HG02798 (cell line): ENCODE data around the gene CSN3.
"Not testable (repeated sequence)": the region's sequence is repeated elsewhere in the genome, so short reads cannot be mapped to it uniquely, and the experiment has no call there.

Experiments used
- ATAC-seq: cut with Tn5 transposase; IDR thresholded peaks from one replicate; pipeline ENCODE4 v1.9.1; 2021; ENCODE audit warnings: mild to moderate bottlenecking; ENCODE audit not compliant: unreplicated experiment, poor library complexity

CSN3 gene

DNA sequence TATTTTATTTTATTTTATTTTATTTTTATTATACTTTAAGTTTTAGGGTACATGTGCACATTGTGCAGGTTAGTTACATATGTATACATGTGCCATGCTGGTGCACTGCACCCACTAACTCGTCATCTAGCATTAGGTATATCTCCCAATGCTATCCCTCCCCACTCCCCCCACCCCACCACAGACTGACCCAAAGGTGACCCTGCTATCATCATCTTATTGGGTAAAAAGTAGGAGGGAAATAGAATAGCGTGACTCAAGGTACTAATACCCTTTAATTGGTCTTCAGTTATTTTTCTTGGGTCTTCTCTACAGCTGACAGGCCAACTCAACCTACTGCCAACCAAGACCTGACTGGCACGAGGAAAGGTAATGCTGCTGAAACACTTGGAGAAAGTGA is at the start of gene CSN3:
Gene CSN3 (plus strand): TSS at position 301 of the 400 bp plus-strand sequence. CDS start 2,223 bp downstream, outside the sequence.
- not testable (repeated sequence) for ATAC-seq

GRCh38 chr4:70192895-70193294 is 49.5 kb upstream of the CSN3 start:
- no peak for ATAC-seq

GRCh38 chr4:70195425-70195824 is 47.0 kb upstream of the CSN3 start, which contains the start of gene ODAM:
TSS of gene ODAM (plus strand) at chr4:70195725. CDS start at chr4:70196544, 819 bp downstream.
- no peak for ATAC-seq

DNA sequence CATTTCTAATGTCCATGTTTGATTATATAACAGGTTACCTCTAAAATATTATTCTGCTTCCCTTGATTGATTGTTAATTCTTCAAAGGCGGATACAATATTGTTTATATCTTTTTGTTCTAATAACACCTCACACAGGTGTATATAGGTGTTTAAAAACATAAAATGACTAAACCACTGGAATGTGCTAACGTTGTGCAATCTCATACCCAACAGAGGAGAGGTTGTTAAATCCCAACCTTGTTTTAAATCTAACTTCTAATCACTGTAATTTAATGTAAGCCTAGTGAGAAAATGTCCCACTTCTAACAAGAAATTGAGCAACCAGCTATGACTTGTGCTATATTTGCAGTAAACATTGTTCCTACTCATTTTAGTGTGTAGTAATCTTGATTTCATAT is 45.5 kb upstream of the CSN3 start:
- no peak for ATAC-seq

DNA sequence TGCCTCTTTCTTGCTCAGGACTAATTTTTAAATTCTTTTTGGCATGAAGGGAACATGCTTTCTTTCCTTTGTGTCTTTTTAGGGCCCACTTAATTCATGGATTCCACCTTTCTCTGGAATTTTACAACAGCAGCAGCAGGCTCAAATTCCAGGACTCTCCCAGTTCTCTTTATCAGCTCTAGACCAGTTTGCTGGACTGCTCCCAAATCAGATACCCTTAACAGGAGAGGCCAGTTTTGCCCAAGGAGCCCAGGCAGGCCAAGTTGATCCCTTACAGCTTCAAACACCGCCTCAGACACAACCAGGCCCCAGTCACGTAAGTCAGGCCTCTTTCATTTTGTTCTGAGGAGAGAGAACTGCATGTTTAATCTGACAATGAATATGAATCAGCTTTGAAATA is 44.6 kb upstream of the CSN3 start:
- ATAC-seq: no peak

- no peak for ATAC-seq
Observed at GRCh38 chr4:70203601-70204000, 38.8 kb upstream of the CSN3 start.

DNA sequence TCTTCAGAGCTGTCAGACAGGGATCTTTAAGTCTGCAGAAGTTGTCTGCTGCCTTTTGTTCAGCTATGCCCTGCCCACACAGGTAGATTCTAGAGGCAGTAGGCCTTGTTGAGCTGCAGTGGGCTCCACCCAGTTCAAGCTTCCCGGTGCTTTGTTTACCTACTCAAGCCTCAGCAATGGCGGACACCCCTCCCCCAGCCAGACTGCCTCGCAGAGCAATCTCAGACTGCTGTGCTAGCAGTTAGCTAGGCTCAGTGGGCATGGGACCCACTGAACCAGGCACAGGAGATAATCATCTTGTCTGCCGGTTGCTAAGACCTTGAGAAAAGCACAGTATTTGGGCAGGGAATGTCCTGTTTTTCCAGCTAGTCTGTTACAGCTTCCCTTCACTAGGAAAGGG is 29.6 kb upstream of the CSN3 start:
- ATAC-seq: not testable (repeated sequence)

- ATAC-seq: not testable (repeated sequence)
Observed at GRCh38 chr4:70216109-70216508, 26.3 kb upstream of the CSN3 start.

DNA sequence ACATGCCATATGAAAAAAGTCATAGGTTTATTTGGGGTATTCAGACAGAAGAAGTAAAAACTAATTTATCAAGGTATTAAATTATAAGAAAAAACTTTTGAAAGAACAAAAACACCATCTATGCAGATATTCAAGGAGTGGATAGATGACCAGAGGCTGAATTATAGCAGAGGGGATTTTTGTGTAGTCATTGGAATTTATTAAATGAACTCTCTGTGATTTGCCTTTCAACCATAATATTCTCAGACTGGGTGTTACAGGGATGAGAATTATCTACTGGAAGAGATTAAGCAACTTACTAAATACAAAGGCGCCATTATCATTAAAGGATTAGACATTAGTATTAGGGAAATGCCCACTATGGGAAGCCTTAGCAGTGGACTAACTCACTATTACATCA is 25.8 kb upstream of the CSN3 start:
- not testable (repeated sequence) for ATAC-seq

GRCh38 chr4:70221389-70221788 is 21.0 kb upstream of the CSN3 start:
- not testable (repeated sequence) for ATAC-seq

- not testable (repeated sequence) for ATAC-seq
Observed at GRCh38 chr4:70221818-70222217, 20.6 kb upstream of the CSN3 start.

DNA sequence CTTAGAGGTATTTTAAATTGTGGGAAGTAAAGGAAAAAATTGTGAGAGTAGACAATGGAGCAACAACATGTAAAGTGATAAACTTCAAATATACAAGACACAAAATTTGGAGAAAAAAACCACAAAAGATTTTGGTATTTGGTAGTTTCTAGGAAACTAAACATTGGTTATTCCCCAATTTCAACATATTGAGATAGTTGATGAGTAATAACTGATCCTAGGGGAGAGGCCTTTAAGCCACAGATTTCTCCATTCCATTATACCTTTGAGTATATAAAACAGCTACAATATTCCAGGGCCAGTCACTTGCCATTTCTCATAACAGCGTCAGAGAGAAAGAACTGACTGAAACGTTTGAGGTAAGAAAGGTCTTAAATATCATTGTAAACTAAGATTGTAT is 16.6 kb upstream of the CSN3 start, which contains the start of gene FDCSP:
Gene FDCSP (plus strand): TSS at position 301 of the 400 bp plus-strand sequence. CDS start 5,071 bp downstream, outside the sequence.
- no peak for ATAC-seq

GRCh38 chr4:70236125-70236524 is 6.3 kb upstream of the CSN3 start:
- ATAC-seq: no peak

GRCh38 chr4:70239131-70239883 is 3.1 kb upstream of the CSN3 start:
- no peak for ATAC-seq

DNA sequence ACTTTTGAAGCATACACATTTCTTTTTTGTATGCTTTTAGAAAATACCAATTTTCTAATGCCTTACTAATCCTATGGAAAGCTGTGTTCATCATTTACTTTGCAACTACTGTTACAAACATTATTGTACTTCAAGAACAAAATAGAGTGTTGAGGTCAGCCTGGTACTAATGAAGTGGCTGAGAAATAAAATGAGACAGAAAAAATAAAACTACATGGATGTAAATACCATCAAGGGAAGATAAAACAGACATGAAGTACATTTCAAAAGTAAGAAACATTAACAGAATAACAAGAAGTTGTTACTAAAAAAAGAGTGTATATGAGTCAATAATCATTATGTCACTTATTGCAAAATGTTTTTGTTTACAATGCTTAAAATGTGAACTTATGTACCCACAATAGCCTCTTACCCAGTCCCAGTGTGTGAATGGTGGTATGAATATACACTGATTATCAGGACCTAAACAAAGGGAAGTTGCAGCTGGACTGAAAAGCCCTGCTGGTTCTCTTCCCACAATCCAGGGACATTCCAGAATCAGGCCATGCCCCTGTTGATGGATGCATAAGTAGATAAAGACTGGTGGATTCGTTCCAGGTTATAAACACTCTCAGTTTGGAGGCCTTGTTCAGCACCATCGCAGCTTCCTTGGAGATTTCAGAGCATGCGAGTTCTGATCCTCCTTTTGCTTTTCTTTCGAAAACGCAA is 2.4 kb upstream of the CSN3 start:
- ATAC-seq: no peak

- ATAC-seq: no peak
Observed at GRCh38 chr4:70243091-70243490, 694 bp downstream of the CSN3 start.

GRCh38 chr4:70251250-70251944 is 9.0 kb downstream of the CSN3 start:
- ATAC-seq: no peak

DNA sequence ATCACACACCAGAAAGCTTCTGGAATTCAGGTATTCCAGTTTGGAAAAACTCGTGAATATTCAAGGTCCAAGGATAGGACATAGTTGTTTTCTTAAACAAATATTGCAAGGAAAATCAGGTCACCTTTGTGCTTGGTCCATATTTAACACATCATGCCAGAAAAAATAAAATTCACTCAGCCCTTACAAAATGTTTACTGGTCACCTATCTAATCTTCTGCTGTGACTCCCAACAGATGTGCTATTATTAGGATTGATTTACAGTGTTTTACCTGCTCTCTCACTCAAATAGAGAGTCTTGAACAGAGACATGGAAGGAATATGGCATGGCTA is 9.5 kb downstream of the CSN3 start:
- no peak for ATAC-seq

DNA sequence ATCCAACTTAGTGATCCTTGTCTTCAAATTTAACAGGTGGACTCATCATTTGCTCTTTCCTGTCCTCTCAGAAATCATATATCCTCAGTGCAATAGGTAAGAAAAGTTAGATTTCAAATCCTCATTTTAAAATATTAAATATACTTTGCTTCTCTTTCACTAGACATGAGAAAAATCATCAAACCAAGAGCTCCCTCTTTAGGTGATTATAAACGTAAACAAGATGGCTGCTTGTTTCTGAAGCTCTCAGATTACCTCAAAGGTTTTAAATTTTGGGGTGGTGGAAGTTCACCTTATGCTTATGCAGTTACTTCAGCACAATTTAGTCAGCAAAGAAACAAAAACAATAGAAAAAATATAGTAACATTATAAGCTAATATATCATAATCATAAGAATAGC is 27.3 kb downstream of the CSN3 start:
- ATAC-seq: no peak

DNA sequence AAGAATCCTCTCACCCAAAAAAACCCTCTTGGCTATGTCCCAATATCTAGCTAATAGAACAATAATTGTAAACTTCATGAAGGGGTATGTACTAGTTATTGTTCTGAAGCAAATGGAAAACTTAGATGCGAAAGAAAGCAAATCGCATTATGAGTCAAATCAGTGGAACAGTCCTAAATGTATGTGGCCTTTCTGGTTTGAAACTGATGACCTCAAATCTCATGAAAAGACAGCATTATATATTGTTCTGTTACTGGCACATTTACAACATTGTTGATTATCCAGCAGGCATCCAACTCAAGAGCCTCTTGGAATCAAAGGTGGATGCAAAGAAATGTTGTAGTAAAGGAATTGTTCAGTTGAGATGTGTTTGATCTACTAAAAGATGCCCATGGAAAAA is 34.7 kb downstream of the CSN3 start:
- no peak for ATAC-seq

DNA sequence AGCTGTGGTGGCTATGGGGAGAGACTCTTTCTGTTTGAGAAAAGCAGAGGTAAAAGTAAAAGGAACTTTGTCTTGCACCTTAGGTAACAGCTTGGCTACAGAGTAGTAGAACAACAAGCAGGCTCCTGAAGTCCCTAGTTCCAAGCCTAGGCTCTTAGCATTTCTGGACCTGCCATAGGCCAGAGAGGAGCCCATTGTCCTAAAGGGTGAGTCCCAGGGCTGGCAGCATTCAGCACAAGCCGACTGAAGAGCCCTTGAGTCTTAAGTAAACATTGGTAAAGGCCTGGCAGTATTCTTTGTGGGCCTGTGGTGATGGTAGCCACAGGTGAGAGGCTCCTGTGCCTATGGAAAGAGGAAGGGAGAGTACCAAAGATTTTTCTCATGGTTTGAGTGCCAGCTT is 38.2 kb downstream of the CSN3 start:
- ATAC-seq: no peak
